ENCODE measurements around the gene PDE4D.

Gene PDE4D

DNA sequence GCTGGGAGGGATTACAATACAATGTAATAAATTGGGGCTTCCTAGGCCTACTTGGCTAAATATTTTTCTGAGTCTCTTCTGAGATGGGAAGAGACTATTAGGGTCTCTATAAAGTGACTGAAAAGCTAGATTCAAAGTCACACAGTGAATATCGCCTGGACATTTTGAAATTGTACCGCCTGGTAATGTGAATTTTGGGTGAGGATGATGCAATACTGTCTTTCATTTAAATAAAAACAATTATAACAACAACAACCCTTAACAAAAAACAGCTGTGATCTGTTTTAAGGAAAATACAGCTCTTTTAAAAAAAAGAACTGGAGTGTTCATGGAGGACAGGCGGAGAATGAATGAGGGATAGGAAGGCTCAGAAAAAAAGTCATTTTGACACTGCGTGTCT, 695.6 kb downstream of the PDE4D start:
- Mint-ChIP-seq H3K27ac (no peak overlapping the region), H3K36me3 (no peaks in the 10 kb centered on the region), H3K27me3 (no peaks in the 10 kb centered on the region), H3K4me1 (no peaks in the 10 kb centered on the region), H3K9me3 (no peaks in the 10 kb centered on the region), H3K4me3 (no peak overlapping the region)

DNA sequence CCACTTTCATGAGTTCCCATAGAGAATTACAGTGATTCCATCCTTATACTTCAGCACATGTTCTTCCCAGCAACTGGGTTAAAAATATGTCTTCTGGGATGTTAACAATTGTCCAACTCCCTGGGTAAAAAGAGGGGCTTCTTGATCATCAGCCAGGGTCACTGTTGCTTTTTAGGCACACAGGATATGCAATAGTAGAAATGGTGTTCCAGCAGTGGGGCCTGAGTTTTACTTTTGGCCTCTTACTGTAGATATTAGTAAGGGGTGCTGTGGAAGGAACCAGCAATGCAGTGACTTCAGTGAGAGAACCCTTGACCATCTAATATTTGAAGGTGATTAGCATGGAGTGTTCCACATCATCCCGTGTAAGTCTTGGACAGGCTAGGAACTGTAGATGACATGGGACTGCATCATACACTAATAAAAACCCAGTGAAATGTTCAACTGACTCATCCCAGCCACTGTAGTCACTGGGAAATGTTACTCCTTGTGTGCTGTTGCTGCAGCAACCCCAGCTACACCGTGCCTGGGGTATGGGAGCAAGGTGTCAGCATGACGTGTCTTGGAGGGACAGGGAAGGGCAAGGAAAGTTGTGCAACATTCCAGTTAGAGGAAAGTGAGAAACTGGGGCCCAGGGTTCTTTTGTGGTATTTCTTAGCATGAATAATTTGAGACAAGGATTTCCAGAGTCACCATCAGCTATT, 699.8 kb downstream of the PDE4D start:
- H3K27ac Mint-ChIP-seq: no peak overlapping the region
- no peaks in the 10 kb centered on the region for H3K9me3 Mint-ChIP-seq
- no peak overlapping the region for H3K4me3 Mint-ChIP-seq
- no peaks in the 10 kb centered on the region for H3K4me1 Mint-ChIP-seq
- H3K36me3 Mint-ChIP-seq: no peaks in the 10 kb centered on the region
- peaks cover 5% of the 10 kb centered on the region for H3K27me3 Mint-ChIP-seq

DNA sequence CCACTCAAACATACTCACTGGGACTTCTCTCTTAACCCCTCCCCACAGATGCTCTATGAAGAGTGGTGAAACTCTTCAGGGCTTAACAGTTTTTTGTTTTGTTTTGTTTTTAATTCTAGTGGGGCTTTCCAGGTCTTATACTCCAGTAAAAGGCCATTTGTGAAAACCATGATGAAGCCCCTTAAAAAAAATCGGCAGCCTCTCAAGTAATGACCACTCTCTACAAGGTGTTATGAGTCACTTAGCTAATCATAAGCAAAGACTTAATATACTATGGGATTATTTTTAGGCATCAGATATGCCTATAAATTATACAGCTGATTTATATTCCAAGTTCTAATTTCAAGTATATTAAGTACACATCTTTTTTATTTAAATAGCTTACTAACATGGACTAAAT, 702.8 kb downstream of the PDE4D start:
- no peaks in the 10 kb centered on the region for H3K36me3 Mint-ChIP-seq
- H3K4me3 Mint-ChIP-seq: no peak overlapping the region
- H3K27me3 Mint-ChIP-seq: peaks cover 10% of the 10 kb centered on the region
- H3K27ac Mint-ChIP-seq: no peak overlapping the region
- peaks cover 6% of the 10 kb centered on the region for H3K4me1 Mint-ChIP-seq
- H3K9me3 Mint-ChIP-seq: no peaks in the 10 kb centered on the region

DNA sequence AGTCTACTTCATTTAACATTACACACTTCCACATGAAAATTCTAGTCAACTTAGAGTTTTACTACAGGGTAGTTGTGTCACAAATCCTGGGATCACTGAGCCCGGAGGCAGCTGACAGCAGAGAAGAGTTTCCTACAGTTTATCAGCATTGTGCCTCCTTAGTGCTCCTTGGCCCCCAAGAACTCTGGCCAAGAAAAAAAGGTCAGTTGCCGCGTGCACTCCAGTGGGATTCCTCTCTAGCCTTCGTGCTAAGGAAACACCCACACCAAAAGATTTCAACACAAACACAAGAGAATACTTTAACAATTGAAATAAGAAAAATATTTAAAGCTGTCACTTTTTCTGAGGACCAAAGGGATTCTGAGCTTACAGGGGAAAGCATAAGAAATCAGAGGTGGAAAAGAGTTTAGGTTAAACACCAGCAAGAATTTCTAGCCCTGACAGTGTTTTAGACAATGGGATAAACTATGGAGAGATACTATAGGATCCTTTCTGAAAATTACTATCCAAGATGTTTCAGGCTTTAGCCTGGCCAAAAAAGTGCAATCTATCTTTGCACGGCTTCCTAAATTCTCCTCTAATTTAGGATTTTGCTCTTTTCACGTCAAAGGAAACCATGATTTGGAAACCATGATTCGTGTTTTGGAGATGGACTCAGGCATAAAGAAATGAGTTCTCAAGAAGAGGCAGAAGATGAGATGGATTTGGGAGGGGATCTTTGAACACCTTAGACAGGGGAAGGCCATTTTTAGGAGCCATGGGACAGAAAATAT, 703.9 kb downstream of the PDE4D start:
- Mint-ChIP-seq H3K36me3 (no peaks in the 10 kb centered on the region), H3K27me3 (peaks cover 10% of the 10 kb centered on the region), H3K9me3 (no peaks in the 10 kb centered on the region), H3K4me1 (peaks cover 6% of the 10 kb centered on the region), H3K27ac (no peak overlapping the region), H3K4me3 (no peak overlapping the region)

DNA sequence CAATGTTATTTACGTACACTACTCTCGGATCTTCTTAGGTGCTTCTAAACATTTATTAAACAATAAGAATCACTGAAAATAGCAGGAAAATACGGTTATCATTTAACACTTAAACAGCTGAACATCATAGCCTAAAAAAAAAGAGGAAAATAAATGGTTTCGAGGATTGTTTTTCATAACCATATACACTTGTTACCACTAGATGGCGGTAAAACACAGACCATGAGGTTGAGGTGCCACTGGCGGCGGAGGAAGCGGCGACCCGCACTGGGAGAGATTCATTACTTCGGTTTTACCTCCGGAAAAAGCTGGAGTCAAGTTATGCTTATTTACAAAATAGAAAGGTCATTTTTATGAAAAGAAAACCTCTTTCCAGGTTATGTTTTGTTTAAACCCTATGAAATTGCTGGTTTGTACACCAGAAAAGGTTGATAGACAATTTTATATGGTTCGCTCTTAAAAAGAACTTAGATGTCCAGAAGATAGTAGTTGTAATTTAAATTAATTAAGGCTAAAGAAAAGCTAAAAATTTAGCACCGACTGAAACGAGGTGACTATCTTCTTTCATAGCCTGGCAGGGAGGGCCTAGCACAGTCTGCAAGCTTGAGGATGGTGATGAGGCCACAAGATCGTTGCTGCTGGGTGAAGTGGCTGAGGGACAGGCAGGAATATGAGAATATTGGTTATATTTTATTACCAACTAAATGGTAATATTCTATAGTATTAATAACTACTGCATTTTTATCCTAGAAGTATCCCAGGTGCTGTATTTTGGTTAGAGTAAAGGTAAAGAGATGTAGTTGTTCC, 704.9 kb downstream of the PDE4D start:
- Mint-ChIP-seq H3K4me3 (peak overlapping the region; percentile 12), H3K4me1 (peaks cover 6% of the 10 kb centered on the region), H3K9me3 (no peaks in the 10 kb centered on the region), H3K36me3 (no peaks in the 10 kb centered on the region), H3K27me3 (peaks cover 10% of the 10 kb centered on the region), H3K27ac (no peak overlapping the region)

DNA sequence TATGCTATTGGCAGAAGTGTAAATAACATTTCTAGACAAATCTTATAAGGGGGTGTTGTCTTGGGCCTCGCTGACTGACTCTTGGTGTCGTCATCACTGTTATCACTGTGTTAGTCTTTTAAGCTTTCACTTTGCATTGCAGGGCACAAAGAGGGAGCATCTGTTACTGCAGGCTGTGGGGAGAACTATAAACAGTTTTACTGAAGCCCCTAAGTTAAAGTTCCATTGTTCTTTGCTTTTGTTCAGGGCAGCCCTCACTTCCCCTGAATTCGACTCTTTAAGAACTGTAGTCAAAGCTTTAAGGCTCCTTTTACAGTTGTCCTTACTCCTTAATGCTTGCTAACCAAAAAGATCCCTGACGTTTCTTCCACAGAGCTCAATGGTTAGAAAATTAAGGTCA, 705.7 kb downstream of the PDE4D start:
- Mint-ChIP-seq H3K9me3 (no peaks in the 10 kb centered on the region), H3K4me1 (peaks cover 6% of the 10 kb centered on the region), H3K27me3 (peaks cover 10% of the 10 kb centered on the region), H3K36me3 (no peaks in the 10 kb centered on the region), H3K27ac (no peak overlapping the region), H3K4me3 (no peak overlapping the region)

DNA sequence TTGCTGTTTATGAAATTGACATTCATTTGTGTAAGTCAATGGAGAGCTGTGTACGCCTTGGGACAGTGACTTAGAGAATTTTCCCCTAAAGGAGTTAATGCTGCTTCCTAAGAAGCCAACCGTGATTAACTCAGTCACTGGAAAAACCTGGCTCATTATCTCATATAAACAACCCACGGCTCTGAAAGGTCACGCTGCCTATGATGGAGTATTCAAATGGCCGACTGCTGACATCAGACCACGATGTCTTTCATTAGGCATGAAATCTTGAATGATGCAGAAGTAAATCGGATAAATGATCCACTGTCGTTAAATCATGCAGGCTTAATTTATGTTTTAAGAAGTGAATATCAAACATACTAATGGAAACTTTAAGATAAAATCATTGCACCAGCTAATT, 706.9 kb downstream of the PDE4D start:
- Mint-ChIP-seq H3K27me3 (peaks cover 10% of the 10 kb centered on the region), H3K36me3 (no peaks in the 10 kb centered on the region), H3K4me3 (no peak overlapping the region), H3K27ac (no peak overlapping the region), H3K9me3 (no peaks in the 10 kb centered on the region), H3K4me1 (peaks cover 6% of the 10 kb centered on the region)

DNA sequence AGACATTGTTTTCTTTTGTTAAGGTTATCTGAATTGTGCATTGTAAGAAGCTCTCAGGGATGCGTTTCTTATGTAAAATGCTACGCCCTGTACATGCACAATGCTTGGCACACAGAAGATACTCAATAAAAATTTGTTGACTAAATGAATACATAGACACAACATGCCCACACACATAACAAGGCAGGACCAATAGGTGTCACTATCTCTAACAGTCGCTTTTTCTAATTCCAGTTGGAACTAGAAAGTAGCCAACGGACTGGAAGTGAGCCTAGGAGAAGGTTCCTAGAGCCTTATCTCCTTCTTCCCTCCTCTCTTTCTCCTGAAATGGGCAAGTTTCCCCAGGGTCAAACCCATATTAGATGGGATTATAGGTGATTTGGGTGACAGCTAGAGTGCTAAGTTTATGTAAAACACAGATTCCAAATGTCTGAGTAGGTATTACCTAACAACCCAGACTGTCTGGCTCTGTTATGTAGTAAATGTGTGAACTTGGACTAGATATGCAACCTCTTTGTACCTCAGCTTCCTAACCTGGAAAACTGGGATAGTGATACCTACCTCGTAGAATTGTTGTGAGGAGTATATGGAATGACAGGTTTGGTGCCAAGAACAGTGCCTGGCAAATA, 707.7 kb downstream of the PDE4D start:
- H3K36me3 Mint-ChIP-seq: no peaks in the 10 kb centered on the region
- no peak overlapping the region for H3K4me3 Mint-ChIP-seq
- peaks cover 10% of the 10 kb centered on the region for H3K27me3 Mint-ChIP-seq
- peaks cover 6% of the 10 kb centered on the region for H3K4me1 Mint-ChIP-seq
- no peaks in the 10 kb centered on the region for H3K9me3 Mint-ChIP-seq
- H3K27ac Mint-ChIP-seq: no peak overlapping the region

DNA sequence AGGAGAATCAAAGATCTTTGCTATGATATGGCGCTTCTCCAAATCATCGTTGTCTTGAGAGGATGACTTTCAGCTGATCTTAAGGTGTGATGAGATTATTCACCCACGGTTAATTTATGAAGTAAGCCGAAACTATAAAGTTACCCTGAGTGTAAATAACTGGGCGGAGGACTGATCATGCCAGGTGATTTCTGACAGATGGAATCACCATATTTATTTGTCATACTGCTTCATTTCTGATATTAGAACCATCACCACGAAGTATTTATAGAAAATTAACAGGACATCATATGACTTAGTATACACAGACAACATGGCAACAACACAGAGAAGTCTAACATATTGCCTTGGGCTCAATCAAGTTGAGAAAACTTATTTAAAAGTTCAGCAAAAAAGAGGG, 708.8 kb downstream of the PDE4D start:
- Mint-ChIP-seq H3K36me3 (no peaks in the 10 kb centered on the region), H3K4me1 (peaks cover 6% of the 10 kb centered on the region), H3K4me3 (no peak overlapping the region), H3K9me3 (no peaks in the 10 kb centered on the region), H3K27ac (no peak overlapping the region), H3K27me3 (peaks cover 8% of the 10 kb centered on the region)

DNA sequence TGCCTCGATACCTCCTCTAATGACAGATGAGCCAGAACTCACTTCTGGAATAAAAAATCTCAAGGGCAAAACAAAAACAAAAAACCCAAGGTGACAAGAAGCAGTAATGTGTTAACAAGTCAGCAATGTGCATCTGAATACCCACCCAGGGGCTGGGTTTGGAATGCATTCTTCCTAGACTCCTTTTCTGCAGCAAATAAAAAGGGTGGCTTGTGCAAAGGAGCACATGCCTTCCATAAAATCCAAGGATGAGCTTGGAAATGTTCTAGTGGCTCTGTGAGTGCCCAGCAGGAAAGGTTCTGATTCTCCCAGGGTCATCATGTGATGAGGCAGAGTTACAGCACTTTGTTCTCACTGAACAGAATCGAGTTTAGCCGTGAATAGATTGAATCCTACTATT, 710.8 kb downstream of the PDE4D start:
- Mint-ChIP-seq H3K27ac (no peak overlapping the region), H3K27me3 (peaks cover 2% of the 10 kb centered on the region), H3K36me3 (no peaks in the 10 kb centered on the region), H3K4me1 (no peaks in the 10 kb centered on the region), H3K9me3 (no peaks in the 10 kb centered on the region), H3K4me3 (no peak overlapping the region)

DNA sequence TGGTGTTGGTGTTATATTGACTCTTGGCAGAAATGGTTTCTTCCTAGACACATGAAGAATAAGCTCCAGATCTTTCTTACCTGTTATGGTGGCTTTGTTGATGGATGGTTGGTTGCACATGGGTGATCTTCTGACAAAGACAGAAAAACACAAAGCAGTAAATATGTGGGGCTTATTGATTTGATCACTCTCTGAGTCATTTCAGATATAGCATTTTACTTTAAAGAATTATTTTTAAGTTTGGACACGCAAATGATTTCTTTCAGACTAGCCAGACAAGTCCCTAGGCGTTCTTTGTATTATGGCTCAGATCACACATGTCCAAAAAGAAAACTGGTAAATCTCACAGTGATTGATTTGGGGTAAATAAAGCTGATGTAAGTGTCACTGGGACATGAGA, 713.0 kb downstream of the PDE4D start:
- no peaks in the 10 kb centered on the region for H3K4me1 Mint-ChIP-seq
- H3K27ac Mint-ChIP-seq: no peak overlapping the region
- H3K4me3 Mint-ChIP-seq: no peak overlapping the region
- H3K27me3 Mint-ChIP-seq: no peaks in the 10 kb centered on the region
- H3K36me3 Mint-ChIP-seq: no peaks in the 10 kb centered on the region
- no peaks in the 10 kb centered on the region for H3K9me3 Mint-ChIP-seq

DNA sequence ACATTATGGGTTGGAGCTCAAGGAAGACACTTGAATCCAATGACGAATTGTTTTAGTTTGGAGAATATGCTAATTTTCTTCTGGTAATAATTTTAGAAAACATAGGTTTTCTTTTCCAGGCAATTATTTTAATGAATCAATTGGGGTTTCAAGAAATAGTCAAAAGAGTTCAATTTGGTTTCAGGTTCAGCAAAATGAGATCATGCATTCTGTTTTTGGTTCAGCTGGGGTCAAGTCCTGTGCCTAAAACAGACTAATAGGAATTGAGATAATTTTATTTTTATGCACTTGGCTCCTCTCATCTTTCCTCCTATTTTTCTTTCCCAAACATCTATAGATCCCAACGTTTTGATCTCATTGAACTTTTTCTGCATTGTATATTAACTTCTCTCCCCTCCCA, 713.8 kb downstream of the PDE4D start:
- no peaks in the 10 kb centered on the region for H3K9me3 Mint-ChIP-seq
- no peaks in the 10 kb centered on the region for H3K36me3 Mint-ChIP-seq
- no peaks in the 10 kb centered on the region for H3K4me1 Mint-ChIP-seq
- H3K27me3 Mint-ChIP-seq: no peaks in the 10 kb centered on the region
- no peak overlapping the region for H3K4me3 Mint-ChIP-seq
- no peak overlapping the region for H3K27ac Mint-ChIP-seq

DNA sequence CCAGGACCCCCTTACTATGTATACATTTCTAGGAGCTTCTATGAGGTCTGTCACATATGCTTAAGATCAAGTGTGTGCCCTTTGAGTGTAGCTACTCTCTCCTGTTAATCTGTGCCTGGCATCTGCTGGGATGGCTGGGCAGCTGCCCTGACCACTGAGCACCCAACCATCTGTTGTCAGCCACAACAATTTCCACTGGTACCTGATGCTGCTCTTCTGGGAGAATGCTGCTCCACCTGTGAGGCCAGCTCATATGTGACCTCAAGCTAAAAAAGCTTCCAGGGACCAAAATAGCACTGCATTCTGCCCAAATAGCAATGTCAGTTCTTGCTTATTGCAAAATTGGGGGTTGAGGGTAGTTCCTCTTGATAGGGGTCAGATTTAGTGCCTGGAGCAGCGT, 715.0 kb downstream of the PDE4D start:
- Mint-ChIP-seq H3K9me3 (no peaks in the 10 kb centered on the region), H3K4me1 (no peaks in the 10 kb centered on the region), H3K36me3 (no peaks in the 10 kb centered on the region), H3K4me3 (no peak overlapping the region), H3K27ac (no peak overlapping the region), H3K27me3 (no peaks in the 10 kb centered on the region)

DNA sequence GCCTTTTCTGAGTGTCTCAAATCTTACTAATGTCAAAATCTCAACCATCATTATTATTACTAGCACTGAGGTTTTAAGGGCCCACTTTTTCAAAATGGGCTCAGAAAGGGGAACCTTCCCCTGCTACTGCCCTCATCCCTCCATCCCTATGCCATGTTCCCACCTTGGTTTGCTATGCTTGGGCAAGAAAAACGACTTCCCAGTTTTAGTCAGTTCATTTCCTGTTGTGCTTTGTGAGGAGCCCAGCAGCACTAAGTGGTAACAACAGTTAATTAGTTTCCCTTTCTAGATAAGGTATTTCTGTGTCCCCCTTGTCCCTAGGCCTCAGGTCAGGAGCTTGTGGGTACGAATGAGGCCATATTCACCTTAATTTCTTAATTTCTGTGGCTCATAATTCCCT, 715.5 kb downstream of the PDE4D start:
- no peaks in the 10 kb centered on the region for H3K36me3 Mint-ChIP-seq
- H3K27ac Mint-ChIP-seq: no peak overlapping the region
- H3K4me3 Mint-ChIP-seq: no peak overlapping the region
- no peaks in the 10 kb centered on the region for H3K27me3 Mint-ChIP-seq
- no peaks in the 10 kb centered on the region for H3K4me1 Mint-ChIP-seq
- no peaks in the 10 kb centered on the region for H3K9me3 Mint-ChIP-seq

DNA sequence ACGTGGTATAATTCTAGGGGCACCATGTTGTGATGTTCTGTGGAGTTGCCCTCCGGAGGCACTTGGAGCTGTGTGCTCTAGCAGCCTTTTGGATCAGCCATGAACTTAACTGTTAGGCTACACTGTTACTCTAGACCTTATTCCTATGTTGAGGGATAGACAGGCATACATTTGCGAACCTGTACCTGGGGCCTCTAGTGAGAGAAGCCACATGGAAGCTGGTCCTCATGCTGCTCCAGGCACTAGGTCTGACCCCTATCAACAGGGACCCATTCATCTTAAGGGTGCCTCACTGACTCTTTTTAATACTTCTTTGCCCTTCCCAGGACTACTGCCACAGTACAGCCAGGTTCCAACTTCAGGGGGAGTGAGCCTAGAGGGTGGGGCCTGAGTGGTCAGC, 715.9 kb downstream of the PDE4D start:
- Mint-ChIP-seq H3K9me3 (no peaks in the 10 kb centered on the region), H3K36me3 (no peaks in the 10 kb centered on the region), H3K4me1 (no peaks in the 10 kb centered on the region), H3K27me3 (no peaks in the 10 kb centered on the region), H3K4me3 (no peak overlapping the region), H3K27ac (no peak overlapping the region)

Measured in activated naive CD4-positive, alpha-beta T cell treated with anti-CD3 and anti-CD28 coated beads, Interleukin-2, amount 50 U/mL, for 24 hours (primary cell).